Measurements from ENCODE around the gene IQGAP3.

IQGAP3 gene

DNA sequence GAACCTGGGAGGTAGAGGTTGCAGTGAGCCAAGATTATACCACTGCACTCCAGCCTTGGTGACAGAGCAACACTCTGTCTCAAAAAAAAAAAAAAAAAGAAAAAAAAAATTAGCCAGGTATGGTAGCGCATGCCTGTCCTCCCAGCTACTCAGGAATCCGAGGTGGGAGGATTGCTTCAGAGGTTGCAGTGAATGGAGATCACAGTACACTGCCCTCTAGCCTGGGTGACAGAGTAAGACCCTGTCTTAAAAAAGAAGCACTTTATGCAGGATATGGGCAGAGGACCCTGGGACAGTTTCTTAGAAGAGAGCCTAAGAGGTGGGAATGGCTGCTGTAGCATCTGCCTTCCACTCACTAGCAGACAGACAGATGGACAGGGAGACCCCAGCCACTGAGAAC lies 23.0 kb downstream of the IQGAP3 start:
- no peak for DNase-seq (ENCODE audit: low spot score)
- H3K27ac ChIP-seq: no peak overlapping the region
- TF ChIP-seq CTCF (IDR thresholded peaks at IDR 0.05): no peak
- no peak overlapping the region for H3K4me3 ChIP-seq

DNA sequence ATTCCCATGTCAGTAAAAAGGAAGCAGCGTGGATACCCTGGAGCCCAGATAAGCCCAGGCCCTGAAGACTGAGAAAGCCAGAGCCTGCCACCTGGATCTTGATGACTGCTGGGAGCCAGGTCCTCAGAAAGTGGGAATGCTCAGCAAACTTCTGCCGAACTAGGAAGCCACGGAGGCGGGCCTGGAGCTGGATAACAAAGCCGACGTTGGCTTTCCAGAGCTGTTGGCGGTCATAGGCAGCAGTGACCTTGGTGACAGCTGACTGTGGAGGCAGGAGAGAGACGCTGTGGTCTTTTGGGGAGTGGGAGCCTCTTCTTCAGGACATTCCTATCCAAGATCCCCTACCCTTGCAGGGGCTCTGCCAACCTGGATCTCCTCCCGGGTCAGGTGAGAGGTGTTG lies 24.4 kb downstream of the IQGAP3 start:
- no peak overlapping the region for H3K27ac ChIP-seq
- no peak for TF ChIP-seq CTCF (IDR thresholded peaks at IDR 0.05)
- no peak overlapping the region for H3K4me3 ChIP-seq
- no peak for DNase-seq (ENCODE audit: low spot score)

DNA sequence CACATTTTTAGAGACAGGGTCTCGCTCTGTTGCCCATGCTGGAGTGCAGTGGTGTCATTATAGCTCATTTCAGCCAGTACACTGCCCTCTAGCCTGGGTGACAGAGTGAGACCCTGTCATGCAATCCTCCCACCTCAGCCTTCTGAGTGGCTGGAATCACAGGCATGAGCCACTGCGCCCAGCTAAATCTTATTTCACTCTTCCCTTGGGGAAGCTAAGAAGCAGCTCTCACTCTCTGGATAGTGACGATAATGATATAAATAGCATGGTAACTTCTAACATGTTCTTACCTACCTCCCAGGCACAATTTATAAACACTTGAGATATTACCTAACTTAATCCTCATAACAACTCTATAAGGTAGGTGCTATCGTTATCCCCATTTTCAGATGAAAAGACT lies 24.9 kb downstream of the IQGAP3 start:
- DNase-seq (ENCODE audit: low spot score): no peak
- no peak for TF ChIP-seq CTCF (IDR thresholded peaks at IDR 0.05)

GRCh38 chr1:156546267-156546666 lies 26.1 kb downstream of the IQGAP3 start:
- TF ChIP-seq CTCF (IDR thresholded peaks at IDR 0.05): no peak
- no peak overlapping the region for H3K4me3 ChIP-seq

More for the DNA sequence above, 24.9 kb downstream of the IQGAP3 start:
- H3K4me3 ChIP-seq: no peak overlapping the region
- H3K27ac ChIP-seq: no peak overlapping the region

GRCh38 chr1:156544592-156545102 lies 27.7 kb downstream of the IQGAP3 start:
- no peak overlapping the region for H3K4me3 ChIP-seq
- DNase-seq (ENCODE audit: low spot score): no peak
- H3K27ac ChIP-seq: no peak overlapping the region
- no peak for TF ChIP-seq CTCF (IDR thresholded peaks at IDR 0.05)

More at GRCh38 chr1:156546267-156546666, 26.1 kb downstream of the IQGAP3 start:
- DNase-seq (ENCODE audit: low spot score): no peak
- no peak overlapping the region for H3K27ac ChIP-seq

DNA sequence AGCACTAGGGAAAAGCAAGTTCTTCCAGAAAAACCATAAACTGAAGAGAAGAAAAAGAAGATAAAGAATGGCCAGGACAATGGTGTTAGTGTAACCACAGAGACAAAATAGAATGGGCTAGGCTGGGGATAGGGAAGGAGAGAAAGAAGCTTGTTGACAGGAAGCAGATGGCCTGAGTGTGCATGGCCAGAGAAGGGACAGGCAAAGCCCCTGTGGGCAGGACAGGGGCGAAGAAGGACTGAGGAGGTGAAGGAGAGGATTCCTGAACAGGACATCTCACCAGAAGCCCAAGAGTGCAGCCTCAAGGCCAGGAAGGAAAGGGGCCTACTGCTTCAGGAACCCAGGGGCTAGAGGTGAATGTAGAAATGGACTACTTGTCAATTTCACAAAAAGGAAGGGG lies 29.3 kb downstream of the IQGAP3 start:
- DNase-seq (ENCODE audit: low spot score): no peak

More for the DNA sequence above, 29.3 kb downstream of the IQGAP3 start:
- Histone ChIP-seq H3K4me3 (no peak overlapping the region), H3K27ac (no peak overlapping the region)
- TF ChIP-seq CTCF (IDR thresholded peaks at IDR 0.05): no peak

All from coronary artery (tissue), 2 donors.